ENCODE data around the gene MRFAP1L1.
"Not testable (repeated sequence)": the region's sequence is repeated elsewhere in the genome, so short reads cannot be mapped to it uniquely, and the experiment has no call there.

MRFAP1L1 gene

GRCh38 chr4:6709230-6710114 is at the start of gene MRFAP1L1:
MRFAP1L1 (minus strand) TSS chr4:6709865; CDS start chr4:6709629, 236 bp downstream.
- peak within 1 kb of the TSS; percentile 87 for H3K4me2 ChIP-seq (ENCODE audit: insufficient read depth, low read length)
- H3K27ac ChIP-seq (ENCODE audit: low read length) = peak within 1 kb of the TSS; percentile 85
- peak; percentile 79 for ATAC-seq (ENCODE audit: insufficient read depth, low read depth)
- H3K79me2 ChIP-seq (ENCODE audit: insufficient read depth, low read length) = peaks cover 58% of the 10 kb centered on the region
- peak within 1 kb of the TSS; percentile 83 for H3K9ac ChIP-seq (ENCODE audit: low read depth, low read length)
- peak within 1 kb of the TSS; percentile 71 to 76 for H3K4me3 ChIP-seq (ENCODE audit: low read depth in 1 of 2, low read length in 2 of 2)
- H4K20me1 ChIP-seq (ENCODE audit: insufficient read depth, low read length) = peaks cover 18% of the 10 kb centered on the region; the same call in 1 of the 2 replicates
- H3K27me3 ChIP-seq (ENCODE audit: insufficient read depth, low read length, poor library complexity) = no peaks in the 10 kb centered on the region
- H3K36me3 ChIP-seq (ENCODE audit: insufficient read depth, low read length) = peaks cover 34% of the 10 kb centered on the region
- DNase-seq = peak; percentile 97
- peak within 1 kb of the TSS; percentile 82 for H2AFZ ChIP-seq (ENCODE audit: low read depth, low read length)
- peaks cover 36% of the 10 kb centered on the region for H3K4me1 ChIP-seq (ENCODE audit: insufficient read depth, low read length)
- no peak for TF ChIP-seq EZH2 (IDR thresholded peaks at IDR 0.05; ENCODE audit: borderline replicate concordance, low read depth, low read length, severe bottlenecking)
- TF ChIP-seq, protein P1, sequence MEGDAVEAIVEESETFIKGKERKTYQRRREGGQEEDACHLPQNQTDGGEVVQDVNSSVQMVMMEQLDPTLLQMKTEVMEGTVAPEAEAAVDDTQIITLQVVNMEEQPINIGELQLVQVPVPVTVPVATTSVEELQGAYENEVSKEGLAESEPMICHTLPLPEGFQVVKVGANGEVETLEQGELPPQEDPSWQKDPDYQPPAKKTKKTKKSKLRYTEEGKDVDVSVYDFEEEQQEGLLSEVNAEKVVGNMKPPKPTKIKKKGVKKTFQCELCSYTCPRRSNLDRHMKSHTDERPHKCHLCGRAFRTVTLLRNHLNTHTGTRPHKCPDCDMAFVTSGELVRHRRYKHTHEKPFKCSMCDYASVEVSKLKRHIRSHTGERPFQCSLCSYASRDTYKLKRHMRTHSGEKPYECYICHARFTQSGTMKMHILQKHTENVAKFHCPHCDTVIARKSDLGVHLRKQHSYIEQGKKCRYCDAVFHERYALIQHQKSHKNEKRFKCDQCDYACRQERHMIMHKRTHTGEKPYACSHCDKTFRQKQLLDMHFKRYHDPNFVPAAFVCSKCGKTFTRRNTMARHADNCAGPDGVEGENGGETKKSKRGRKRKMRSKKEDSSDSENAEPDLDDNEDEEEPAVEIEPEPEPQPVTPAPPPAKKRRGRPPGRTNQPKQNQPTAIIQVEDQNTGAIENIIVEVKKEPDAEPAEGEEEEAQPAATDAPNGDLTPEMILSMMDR (IDR thresholded peaks at IDR 0.05; ENCODE audit: borderline replicate concordance, extremely low read depth, low read length, poor library complexity, severe bottlenecking) = no peak
- no peaks in the 10 kb centered on the region for H3K9me3 ChIP-seq (ENCODE audit: insufficient read depth, low read length, severe bottlenecking)

- peaks cover 12% of the 10 kb centered on the region for H3K4me1 ChIP-seq (ENCODE audit: insufficient read depth, low read length)
Observed at GRCh38 chr4:6758728-6759127, 49.1 kb upstream of the MRFAP1L1 start.

GRCh38 chr4:6756345-6756744 is 46.7 kb upstream of the MRFAP1L1 start:
- not testable (repeated sequence) for H3K36me3 ChIP-seq (ENCODE audit: insufficient read depth, low read length); H3K27me3 ChIP-seq (ENCODE audit: insufficient read depth, low read length, poor library complexity); H3K79me2 ChIP-seq (ENCODE audit: insufficient read depth, low read length); H4K20me1 ChIP-seq (ENCODE audit: insufficient read depth, low read length); H3K9me3 ChIP-seq (ENCODE audit: insufficient read depth, low read length, severe bottlenecking); H3K4me3 ChIP-seq (ENCODE audit: low read depth in 1 of 2, low read length in 2 of 2); ATAC-seq (ENCODE audit: insufficient read depth, low read depth); DNase-seq; H2AFZ ChIP-seq (ENCODE audit: low read depth, low read length); H3K27ac ChIP-seq (ENCODE audit: low read length); H3K4me2 ChIP-seq (ENCODE audit: insufficient read depth, low read length); H3K9ac ChIP-seq (ENCODE audit: low read depth, low read length)
- H3K4me1 ChIP-seq (ENCODE audit: insufficient read depth, low read length) = peaks cover 11% of the 10 kb centered on the region

More at GRCh38 chr4:6758728-6759127, 49.1 kb upstream of the MRFAP1L1 start:
- Histone ChIP-seq H3K4me2 (ENCODE audit: insufficient read depth, low read length) (no peak overlapping the region), H3K27me3 (ENCODE audit: insufficient read depth, low read length, poor library complexity) (peaks cover 4% of the 10 kb centered on the region), H3K9ac (ENCODE audit: low read depth, low read length) (no peak overlapping the region), H3K9me3 (ENCODE audit: insufficient read depth, low read length, severe bottlenecking) (no peaks in the 10 kb centered on the region), H3K79me2 (ENCODE audit: insufficient read depth, low read length) (no peaks in the 10 kb centered on the region), H4K20me1 (ENCODE audit: insufficient read depth, low read length) (no peaks in the 10 kb centered on the region), H3K27ac (ENCODE audit: low read length) (no peak overlapping the region), H3K36me3 (ENCODE audit: insufficient read depth, low read length) (no peaks in the 10 kb centered on the region), H3K4me3 (ENCODE audit: low read depth in 1 of 2, low read length in 2 of 2) (no peak overlapping the region), H2AFZ (ENCODE audit: low read depth, low read length) (no peak overlapping the region)
- DNase-seq (no peak), ATAC-seq (ENCODE audit: insufficient read depth, low read depth) (no peak)
- no peak for TF ChIP-seq EZH2 (IDR thresholded peaks at IDR 0.05; ENCODE audit: borderline replicate concordance, low read depth, low read length, severe bottlenecking)

- H3K9ac ChIP-seq (ENCODE audit: low read depth, low read length) = no peak overlapping the region
- no peaks in the 10 kb centered on the region for H3K36me3 ChIP-seq (ENCODE audit: insufficient read depth, low read length)
- ATAC-seq (ENCODE audit: insufficient read depth, low read depth) (no peak), DNase-seq (no peak)
- TF ChIP-seq, protein P1 (IDR thresholded peaks at IDR 0.05; ENCODE audit: borderline replicate concordance, extremely low read depth, low read length, poor library complexity, severe bottlenecking) = no peak
- TF ChIP-seq EZH2 (IDR thresholded peaks at IDR 0.05; ENCODE audit: borderline replicate concordance, low read depth, low read length, severe bottlenecking) = no peak
- no peak overlapping the region for H2AFZ ChIP-seq (ENCODE audit: low read depth, low read length)
- H3K27ac ChIP-seq (ENCODE audit: low read length) = no peak overlapping the region
- H3K4me1 ChIP-seq (ENCODE audit: insufficient read depth, low read length) = peaks cover 4% of the 10 kb centered on the region
- H3K4me2 ChIP-seq (ENCODE audit: insufficient read depth, low read length) = no peak overlapping the region
- H3K27me3 ChIP-seq (ENCODE audit: insufficient read depth, low read length, poor library complexity) = no peaks in the 10 kb centered on the region
- no peaks in the 10 kb centered on the region for H4K20me1 ChIP-seq (ENCODE audit: insufficient read depth, low read length)
- H3K9me3 ChIP-seq (ENCODE audit: insufficient read depth, low read length, severe bottlenecking) = no peaks in the 10 kb centered on the region
- no peaks in the 10 kb centered on the region for H3K79me2 ChIP-seq (ENCODE audit: insufficient read depth, low read length)
- no peak overlapping the region for H3K4me3 ChIP-seq (ENCODE audit: low read depth in 1 of 2, low read length in 2 of 2)
Observed at GRCh38 chr4:6755088-6755753, 45.6 kb upstream of the MRFAP1L1 start.
